ENCODE measurements around the gene KIF13A.

KIF13A gene

GRCh38 chr6:17724341-17724740 is 263.1 kb downstream of the KIF13A start:
- no peak for DNase-seq (ENCODE audit: low read depth, low spot score)

- DNase-seq (ENCODE audit: low read depth, low spot score) = no peak
Measured at GRCh38 chr6:17721671-17722070, 265.8 kb downstream of the KIF13A start.

- no peak for DNase-seq (ENCODE audit: low read depth, low spot score)
Measured at GRCh38 chr6:17719323-17720041, 268.0 kb downstream of the KIF13A start.

- no peak for DNase-seq (ENCODE audit: low read depth, low spot score)
Measured at GRCh38 chr6:17716221-17716620, 271.2 kb downstream of the KIF13A start.

- peak; percentile 80 for DNase-seq (ENCODE audit: low read depth, low spot score)
Measured at GRCh38 chr6:17714879-17715851, 272.3 kb downstream of the KIF13A start.

GRCh38 chr6:17714177-17714576 is 273.3 kb downstream of the KIF13A start:
- no peak for DNase-seq (ENCODE audit: low read depth, low spot score)

GRCh38 chr6:17712576-17712975 is 274.9 kb downstream of the KIF13A start:
- DNase-seq (ENCODE audit: low read depth, low spot score) = no peak

- DNase-seq (ENCODE audit: low read depth, low spot score) = no peak
Measured at GRCh38 chr6:17710331-17710730, 277.1 kb downstream of the KIF13A start.

GRCh38 chr6:17709476-17709875 is 278.0 kb downstream of the KIF13A start:
- no peak for DNase-seq (ENCODE audit: low read depth, low spot score)

Data from astrocyte of the hippocampus (primary cell).